ENCODE data around the gene CYP8B1. TPM values are rescaled to one million over a fixed set of nuclear protein-coding genes. Genes with fewer than 3 reads are reported as not detected.

CYP8B1 gene
- total RNA-seq, 2 experiments from 2014 or later: not detected

GRCh38 chr3:42852441-42852840, 23.2 kb downstream of the CYP8B1 start:
- Histone ChIP-seq H3K36me3 (ENCODE audit: insufficient read depth, low read length) (no peaks in the 10 kb centered on the region), H3K4me3 (ENCODE audit: low read length) (no peak overlapping the region), H3K27ac (ENCODE audit: low read depth in 1 of 2, low read length in 2 of 2) (no peak overlapping the region), H3K27me3 (ENCODE audit: control insufficient read depth in 1 of 2, insufficient read depth in 2 of 2, low read length in 2 of 2) (no peaks in the 10 kb centered on the region), H3K4me1 (ENCODE audit: insufficient read depth, low read length) (peaks cover 4% of the 10 kb centered on the region), H3K9me3 (ENCODE audit: control insufficient read depth in 1 of 2, insufficient read depth in 1 of 2, low read length in 2 of 2) (no peaks in the 10 kb centered on the region)
- CTCF ChIA-PET: no interaction called here
- ATAC-seq (ENCODE audit: poor library complexity) (no peak), DNase-seq (no peak)
- H3K9me3 Mint-ChIP-seq: no peaks in the 10 kb centered on the region
- no peak overlapping the region for H3K4me3 Mint-ChIP-seq
- peaks cover under 1% of the 10 kb centered on the region for H3K4me1 Mint-ChIP-seq (ENCODE audit: low read depth)
- POLR2A ChIA-PET: no interaction called here
- no peak overlapping the region for H3K27ac Mint-ChIP-seq
- peaks cover 13% of the 10 kb centered on the region for H3K27me3 Mint-ChIP-seq
- TF ChIP-seq, protein P1, sequence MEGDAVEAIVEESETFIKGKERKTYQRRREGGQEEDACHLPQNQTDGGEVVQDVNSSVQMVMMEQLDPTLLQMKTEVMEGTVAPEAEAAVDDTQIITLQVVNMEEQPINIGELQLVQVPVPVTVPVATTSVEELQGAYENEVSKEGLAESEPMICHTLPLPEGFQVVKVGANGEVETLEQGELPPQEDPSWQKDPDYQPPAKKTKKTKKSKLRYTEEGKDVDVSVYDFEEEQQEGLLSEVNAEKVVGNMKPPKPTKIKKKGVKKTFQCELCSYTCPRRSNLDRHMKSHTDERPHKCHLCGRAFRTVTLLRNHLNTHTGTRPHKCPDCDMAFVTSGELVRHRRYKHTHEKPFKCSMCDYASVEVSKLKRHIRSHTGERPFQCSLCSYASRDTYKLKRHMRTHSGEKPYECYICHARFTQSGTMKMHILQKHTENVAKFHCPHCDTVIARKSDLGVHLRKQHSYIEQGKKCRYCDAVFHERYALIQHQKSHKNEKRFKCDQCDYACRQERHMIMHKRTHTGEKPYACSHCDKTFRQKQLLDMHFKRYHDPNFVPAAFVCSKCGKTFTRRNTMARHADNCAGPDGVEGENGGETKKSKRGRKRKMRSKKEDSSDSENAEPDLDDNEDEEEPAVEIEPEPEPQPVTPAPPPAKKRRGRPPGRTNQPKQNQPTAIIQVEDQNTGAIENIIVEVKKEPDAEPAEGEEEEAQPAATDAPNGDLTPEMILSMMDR (IDR thresholded peaks at IDR 0.05): no peak
- no peaks in the 10 kb centered on the region for H3K36me3 Mint-ChIP-seq (ENCODE audit: low read depth)
- intact Hi-C loops (cut with DNase I, micrococcal nuclease): no loop called here

DNA sequence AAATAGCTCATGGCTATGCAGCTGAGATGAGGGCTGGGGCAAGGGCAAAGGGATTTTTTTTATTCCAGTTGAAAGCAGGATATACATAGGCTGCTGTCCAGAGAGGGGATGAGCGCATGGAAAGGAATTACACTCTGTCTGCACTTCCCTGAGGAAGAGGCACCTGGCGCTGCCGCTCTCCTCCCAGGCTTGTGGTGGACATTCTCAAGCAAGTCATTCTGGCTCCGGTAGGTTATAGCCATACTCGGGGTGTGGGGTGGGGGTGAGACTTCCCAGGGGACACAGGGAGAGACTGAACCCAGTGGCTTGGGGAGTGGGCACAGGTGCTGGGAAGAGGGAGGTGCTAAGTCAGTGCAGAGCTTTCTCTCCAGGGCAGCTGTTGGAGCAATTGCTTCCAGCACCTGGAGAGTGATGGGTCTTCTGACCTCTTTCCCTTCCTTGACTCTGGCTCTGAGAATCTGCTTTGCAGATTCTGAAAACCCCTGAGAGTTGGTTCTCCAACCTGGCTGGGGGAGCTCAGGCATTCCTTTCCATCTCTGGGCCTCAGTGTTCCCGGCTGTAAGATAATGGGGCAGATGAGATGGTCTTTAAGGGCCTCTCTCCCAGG, 24.3 kb downstream of the CYP8B1 start:
- Mint-ChIP-seq H3K4me1 (ENCODE audit: low read depth) (peaks cover 7% of the 10 kb centered on the region), H3K4me3 (no peak overlapping the region), H3K27ac (no peak overlapping the region), H3K36me3 (ENCODE audit: low read depth) (no peaks in the 10 kb centered on the region), H3K27me3 (peaks cover 5% of the 10 kb centered on the region), H3K9me3 (no peaks in the 10 kb centered on the region)
- POLR2A ChIA-PET: no interaction called here
- Histone ChIP-seq H3K27ac (ENCODE audit: low read depth in 1 of 2, low read length in 2 of 2) (no peak overlapping the region), H3K27me3 (ENCODE audit: control insufficient read depth in 1 of 2, insufficient read depth in 2 of 2, low read length in 2 of 2) (no peaks in the 10 kb centered on the region), H3K36me3 (ENCODE audit: insufficient read depth, low read length) (no peaks in the 10 kb centered on the region), H3K4me3 (ENCODE audit: low read length) (no peak overlapping the region), H3K9me3 (ENCODE audit: control insufficient read depth in 1 of 2, insufficient read depth in 1 of 2, low read length in 2 of 2) (no peaks in the 10 kb centered on the region), H3K4me1 (ENCODE audit: insufficient read depth, low read length) (peaks cover 11% of the 10 kb centered on the region)
- intact Hi-C loops (cut with DNase I, micrococcal nuclease): no loop called here
- DNase-seq: no peak
- CTCF ChIA-PET: no interaction called here
- ATAC-seq (ENCODE audit: poor library complexity): no peak
- TF ChIP-seq, protein P1 (IDR thresholded peaks at IDR 0.05): no peak

DNA sequence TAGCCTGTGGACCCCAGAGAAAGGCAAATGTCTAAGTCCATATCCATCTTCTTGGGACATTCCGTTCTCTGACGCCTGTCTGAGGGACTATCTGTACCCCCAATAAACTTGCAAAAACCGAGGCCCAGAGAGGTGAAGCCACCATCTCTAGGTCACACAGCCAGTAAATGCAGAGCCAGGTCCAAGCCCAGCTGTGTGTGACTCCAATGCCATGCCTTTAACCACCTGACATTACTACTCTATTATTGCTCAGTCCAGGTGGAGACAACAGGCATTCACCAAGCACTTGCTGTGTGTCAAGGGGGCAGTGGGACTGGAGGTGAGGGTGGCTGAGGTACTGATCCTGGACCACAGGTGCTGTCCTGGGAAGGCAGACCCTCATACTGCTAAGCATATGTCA, 25.4 kb downstream of the CYP8B1 start:
- ATAC-seq (ENCODE audit: poor library complexity) (no peak), DNase-seq (no peak)
- ChIA-PET CTCF (no interaction called here), POLR2A (no interaction called here)
- Mint-ChIP-seq H3K9me3 (no peaks in the 10 kb centered on the region), H3K4me1 (ENCODE audit: low read depth) (peaks cover 7% of the 10 kb centered on the region), H3K27me3 (peaks cover 2% of the 10 kb centered on the region), H3K27ac (no peak overlapping the region), H3K36me3 (ENCODE audit: low read depth) (no peaks in the 10 kb centered on the region), H3K4me3 (no peak overlapping the region)
- TF ChIP-seq, protein P1 (IDR thresholded peaks at IDR 0.05): no peak
- no peaks in the 10 kb centered on the region for H3K27me3 ChIP-seq (ENCODE audit: control insufficient read depth in 1 of 2, insufficient read depth in 2 of 2, low read length in 2 of 2)
- intact Hi-C loops (cut with DNase I, micrococcal nuclease): no loop called here
- no peak overlapping the region for H3K4me3 ChIP-seq (ENCODE audit: low read length)
- peaks cover 11% of the 10 kb centered on the region for H3K4me1 ChIP-seq (ENCODE audit: insufficient read depth, low read length)
- no peaks in the 10 kb centered on the region for H3K9me3 ChIP-seq (ENCODE audit: control insufficient read depth in 1 of 2, insufficient read depth in 1 of 2, low read length in 2 of 2)
- no peaks in the 10 kb centered on the region for H3K36me3 ChIP-seq (ENCODE audit: insufficient read depth, low read length)
- no peak overlapping the region for H3K27ac ChIP-seq (ENCODE audit: low read depth in 1 of 2, low read length in 2 of 2)

Data from CD4-positive, alpha-beta T cell (primary cell).